Peyer's patch (tissue), 4 donors: ENCODE measurements around the gene GABRD.

ENCODE experiments used
- CTCF ChIP-seq, 6 experiments: fragments of 450-650 bp in 4 of 6; fragments of 200-600 bp in 2 of 6; sonication (generic) in 1 of 6; IDR thresholded peaks; one replicate each; pipeline ENCODE4 v1.5.1; 2017 to 2019; ENCODE audit warnings: antibody characterized with exemption in 6 of 6, mild to moderate bottlenecking in 3 of 6, moderate library complexity in 1 of 6
- POLR2A ChIP-seq, 2 donors: fragments of 450-650 bp; IDR thresholded peaks; one replicate each; pipeline ENCODE4 v1.5.1; 2017; ENCODE audit warnings: antibody characterized with exemption in 2 of 2, mild to moderate bottlenecking in 2 of 2, moderate library complexity in 2 of 2

- TF ChIP-seq CTCF (IDR thresholded peaks at IDR 0.05) (no peak), POLR2A (IDR thresholded peaks at IDR 0.05) (no peak)
Observed at GRCh38 chr1:1994536-1994935, 24.6 kb upstream of the GABRD start.
